Measurements from ENCODE around the gene TAF11L10. TPM values are rescaled to one million over a fixed set of nuclear protein-coding genes. Genes with fewer than 3 reads are reported as not detected.

Gene TAF11L10
- total RNA-seq, 1 experiment from 2014 or later = not detected

- no peak overlapping the region for H4K91ac ChIP-seq (ENCODE audit: insufficient read length, low read depth, low read length)
- no peaks in the 10 kb centered on the region for H3K23me2 ChIP-seq (ENCODE audit: insufficient read length, low read depth, low read length, poor library complexity, severe bottlenecking)
- Mint-ChIP-seq H3K36me3 (ENCODE audit: insufficient read depth in 1 of 3, low read depth in 3 of 3) (no peaks in the 10 kb centered on the region), H3K9me3 (no peaks in the 10 kb centered on the region; a peak in 1 of 5 replicates), H3K4me1 (no peaks in the 10 kb centered on the region), H3K4me3 (no peak overlapping the region), H3K27ac (no peak overlapping the region), H3K27me3 (ENCODE audit: low read depth) (no peaks in the 10 kb centered on the region; the same call in 1 of the 2 replicates)
- H3K27ac ChIP-seq (ENCODE audit: insufficient read length, low read depth, low read length) = no peak overlapping the region
- H3K18ac ChIP-seq (ENCODE audit: insufficient read length, low read depth, low read length) = no peak overlapping the region
- H3K4me2 ChIP-seq (ENCODE audit: insufficient read depth, insufficient read length, low read length) = no peak overlapping the region
- H3K9me3 ChIP-seq (ENCODE audit: control insufficient read depth, low read depth, low read length) = no peaks in the 10 kb centered on the region
- H3K79me1 ChIP-seq (ENCODE audit: insufficient read depth, low read depth, low read length, poor library complexity, severe bottlenecking) = no peaks in the 10 kb centered on the region
- no peak overlapping the region for H2AFZ ChIP-seq (ENCODE audit: low read length)
- H2AK5ac ChIP-seq (ENCODE audit: insufficient read length, low read length) = no peak overlapping the region
- H3K79me2 ChIP-seq (ENCODE audit: insufficient read depth, low read length) = no peaks in the 10 kb centered on the region
- no peak overlapping the region for H2BK15ac ChIP-seq (ENCODE audit: low read depth, low read length)
- H2BK5ac ChIP-seq (ENCODE audit: insufficient read length, low read length) = no peak overlapping the region
- H3K27me3 ChIP-seq (ENCODE audit: insufficient read depth, low read length) = no peaks in the 10 kb centered on the region
- no peak overlapping the region for H3T11ph ChIP-seq (ENCODE audit: low read length)
- H3K4me1 ChIP-seq (ENCODE audit: insufficient read depth, low read length) = no peaks in the 10 kb centered on the region
- no peak overlapping the region for H3K56ac ChIP-seq (ENCODE audit: insufficient read length, low read depth, low read length)
- peak; percentile 84 for DNase-seq
- H3K4ac ChIP-seq (ENCODE audit: low read depth, low read length) = no peak overlapping the region
- no peak overlapping the region for H3K9ac ChIP-seq (ENCODE audit: extremely low read depth, insufficient read length, low read length)
- no peak overlapping the region for H3K23ac ChIP-seq (ENCODE audit: insufficient read length, low read depth, low read length)
- H2BK120ac ChIP-seq (ENCODE audit: low read depth, low read length, poor library complexity, severe bottlenecking) = no peak overlapping the region
- no peaks in the 10 kb centered on the region for H4K20me1 ChIP-seq (ENCODE audit: control insufficient read depth, insufficient read depth, insufficient read length)
- H3K14ac ChIP-seq (ENCODE audit: insufficient read depth, low read length) = no peak overlapping the region
- peak; percentile 82 for TF ChIP-seq CTCF (conservative IDR thresholded peaks at IDR 0.05)
- WGBS (ENCODE audit: extremely low coverage, insufficient read length, low lambda C conversion rate) = no CpG with 5 or more reads among the region's 17 CpGs
- no peak overlapping the region for H2BK12ac ChIP-seq (ENCODE audit: insufficient read length, low read depth, low read length)
- H4K8ac ChIP-seq (replicated peaks; ENCODE audit: insufficient read length, low read depth, low read length) = no peak overlapping the region
- H2BK20ac ChIP-seq (ENCODE audit: low read depth, low read length, poor library complexity, severe bottlenecking) = no peak overlapping the region
- no peak overlapping the region for H4K5ac ChIP-seq (ENCODE audit: insufficient read length, low read depth, low read length)
These were observed 23.0 kb upstream of the TAF11L10 start for GRCh38 chr5:17620627-17621026.
